ENCODE results near the gene GLP2R.
"Not testable (repeated sequence)": the region's sequence is repeated elsewhere in the genome, so short reads cannot be mapped to it uniquely, and the experiment has no call there.

Gene GLP2R, protein sequence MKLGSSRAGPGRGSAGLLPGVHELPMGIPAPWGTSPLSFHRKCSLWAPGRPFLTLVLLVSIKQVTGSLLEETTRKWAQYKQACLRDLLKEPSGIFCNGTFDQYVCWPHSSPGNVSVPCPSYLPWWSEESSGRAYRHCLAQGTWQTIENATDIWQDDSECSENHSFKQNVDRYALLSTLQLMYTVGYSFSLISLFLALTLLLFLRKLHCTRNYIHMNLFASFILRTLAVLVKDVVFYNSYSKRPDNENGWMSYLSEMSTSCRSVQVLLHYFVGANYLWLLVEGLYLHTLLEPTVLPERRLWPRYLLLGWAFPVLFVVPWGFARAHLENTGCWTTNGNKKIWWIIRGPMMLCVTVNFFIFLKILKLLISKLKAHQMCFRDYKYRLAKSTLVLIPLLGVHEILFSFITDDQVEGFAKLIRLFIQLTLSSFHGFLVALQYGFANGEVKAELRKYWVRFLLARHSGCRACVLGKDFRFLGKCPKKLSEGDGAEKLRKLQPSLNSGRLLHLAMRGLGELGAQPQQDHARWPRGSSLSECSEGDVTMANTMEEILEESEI

DNA sequence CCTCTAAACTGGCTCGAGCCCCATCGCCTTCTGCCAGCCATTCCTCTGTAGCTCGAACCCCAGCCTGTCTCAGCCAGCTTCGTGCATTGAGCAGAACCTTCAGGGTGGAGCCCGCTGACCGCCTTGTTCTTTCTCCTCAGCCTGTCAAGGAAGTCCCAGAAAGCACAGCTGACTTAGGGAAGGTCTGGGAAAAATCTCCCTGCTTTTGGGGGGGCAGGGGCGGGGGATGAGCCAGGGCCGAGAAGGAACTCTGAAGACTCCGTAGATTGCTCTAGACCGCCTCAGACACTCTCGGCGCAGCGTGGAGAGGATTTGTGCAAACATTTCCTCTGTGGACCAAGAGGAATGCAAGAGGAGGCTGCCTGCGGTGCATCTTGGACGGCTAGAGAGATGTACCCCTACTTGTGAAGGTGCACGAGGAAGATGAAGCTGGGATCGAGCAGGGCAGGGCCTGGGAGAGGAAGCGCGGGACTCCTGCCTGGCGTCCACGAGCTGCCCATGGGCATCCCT, at the start of gene GLP2R:
TSS of gene GLP2R (plus strand) at position 284 of the 510 bp plus-strand sequence. CDS start at position 424, 140 bp downstream.
- no peak for DNase-seq (ENCODE audit: low read depth)

DNA sequence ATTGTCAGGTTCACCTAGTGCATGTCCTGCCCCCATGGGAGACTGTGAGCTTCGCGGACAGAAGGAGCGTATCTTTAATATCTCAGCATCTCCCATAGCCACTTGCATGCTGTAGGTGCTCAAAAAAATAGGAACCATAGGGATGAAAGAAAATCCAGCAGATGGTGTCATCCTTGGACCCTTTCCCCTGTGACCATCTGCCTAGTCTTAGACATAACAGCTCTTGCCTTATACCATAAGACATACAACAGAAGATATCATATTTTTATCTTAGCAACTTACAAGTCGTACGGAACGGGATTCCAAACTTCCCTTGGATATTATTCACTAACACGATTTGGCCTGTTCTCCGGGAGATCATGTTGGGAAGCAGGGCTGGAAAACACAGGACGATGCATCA, 48.8 kb upstream of the GLP2R start:
- DNase-seq (ENCODE audit: low read depth) = no peak

DNA sequence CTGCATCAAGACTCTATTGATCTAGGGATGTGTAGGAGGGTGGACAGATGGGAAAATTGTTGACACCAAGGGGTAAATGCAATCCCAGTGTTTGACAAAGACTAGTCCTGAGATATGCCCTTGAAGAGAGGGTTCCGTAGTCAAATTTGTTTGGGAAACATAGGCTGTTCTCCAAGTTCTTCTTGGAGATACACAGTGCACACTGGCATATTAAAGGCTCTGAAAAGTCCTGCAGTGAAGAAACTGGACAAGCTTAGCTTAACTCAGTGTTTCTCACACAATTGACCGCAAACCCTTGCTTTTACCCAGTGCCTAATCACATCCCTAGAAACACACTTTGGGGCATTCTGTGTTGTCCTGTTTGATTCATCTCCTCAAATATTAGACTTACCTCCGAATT, 45.2 kb upstream of the GLP2R start:
- no peak for DNase-seq (ENCODE audit: low read depth)

DNA sequence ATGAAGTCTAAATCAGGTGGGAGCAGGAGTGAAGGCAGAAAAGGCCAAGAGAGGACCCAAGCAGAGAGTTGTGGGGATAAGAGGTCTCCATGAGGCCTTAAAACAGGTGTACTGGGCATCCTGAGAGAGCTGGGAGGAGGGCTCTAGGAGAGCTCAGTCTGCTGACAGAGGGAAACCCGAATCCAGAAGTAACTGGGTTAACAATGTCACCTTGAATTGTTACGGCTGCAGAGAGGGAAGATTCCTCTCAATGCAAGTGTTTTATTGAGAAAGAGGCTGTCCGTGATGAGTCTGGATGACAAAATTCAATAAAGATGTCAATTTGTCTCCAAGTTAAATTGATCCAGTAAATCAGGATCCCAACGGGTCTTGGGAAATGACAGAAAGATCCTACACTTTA, 42.7 kb upstream of the GLP2R start:
- no peak for DNase-seq (ENCODE audit: low read depth)

DNA sequence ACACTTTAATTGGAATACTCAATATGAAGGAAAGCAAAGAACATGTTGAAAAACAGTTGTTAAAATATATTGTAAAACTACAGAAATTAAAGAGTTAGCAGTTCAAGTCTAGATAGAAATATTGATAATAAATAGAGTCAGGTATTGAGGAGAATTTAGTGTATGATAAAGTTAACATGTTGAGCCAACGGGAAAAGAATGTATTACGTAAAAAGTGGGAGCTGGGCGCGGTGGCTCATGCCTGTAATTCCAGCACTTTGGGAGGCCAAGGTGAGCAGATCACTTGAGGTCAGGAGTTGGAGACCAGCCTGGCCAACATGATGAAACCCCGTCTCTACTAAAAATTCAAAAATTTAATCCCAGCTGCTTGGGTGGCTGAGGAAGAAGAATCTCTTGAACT, 42.3 kb upstream of the GLP2R start:
- DNase-seq (ENCODE audit: low read depth) = not testable (repeated sequence)

DNA sequence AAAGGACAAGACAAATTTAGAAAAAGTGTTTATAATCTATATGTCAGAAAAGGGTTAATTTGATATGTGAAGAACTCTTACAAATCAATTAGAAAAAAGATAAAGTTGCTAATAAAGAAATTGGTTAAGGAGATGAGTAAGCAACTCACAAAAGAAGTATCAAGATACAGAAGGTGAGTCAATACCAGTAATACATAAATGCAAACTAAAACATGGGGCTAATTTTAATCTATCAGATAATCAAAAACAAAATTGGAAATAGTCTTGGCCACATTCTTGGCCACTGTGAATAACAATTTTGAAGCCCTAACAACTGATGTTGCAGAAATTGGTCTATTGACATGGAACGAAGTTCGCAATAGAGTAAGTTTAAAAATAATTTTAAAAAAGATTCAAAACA, 41.2 kb upstream of the GLP2R start:
- no peak for DNase-seq (ENCODE audit: low read depth)

DNA sequence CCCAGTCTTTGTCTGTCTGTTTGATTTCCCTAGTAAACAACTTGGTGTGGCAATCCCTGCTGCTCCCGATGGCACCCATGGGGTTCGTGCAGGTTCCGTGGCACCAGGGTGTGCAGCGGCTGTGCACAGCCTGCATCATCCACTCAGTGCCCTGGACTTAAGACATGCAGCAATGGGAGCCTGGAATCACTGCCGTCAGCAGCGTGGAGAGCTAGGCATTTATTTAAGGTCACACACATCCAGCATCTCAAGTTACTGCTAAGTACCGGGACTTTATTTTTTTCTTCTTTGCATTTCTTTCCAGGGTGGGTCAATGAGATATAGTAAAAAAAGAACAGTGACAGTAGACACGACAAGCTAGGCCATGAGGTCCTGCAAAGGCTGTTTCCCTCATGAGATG, 37.1 kb upstream of the GLP2R start:
- DNase-seq (ENCODE audit: low read depth) = no peak

DNA sequence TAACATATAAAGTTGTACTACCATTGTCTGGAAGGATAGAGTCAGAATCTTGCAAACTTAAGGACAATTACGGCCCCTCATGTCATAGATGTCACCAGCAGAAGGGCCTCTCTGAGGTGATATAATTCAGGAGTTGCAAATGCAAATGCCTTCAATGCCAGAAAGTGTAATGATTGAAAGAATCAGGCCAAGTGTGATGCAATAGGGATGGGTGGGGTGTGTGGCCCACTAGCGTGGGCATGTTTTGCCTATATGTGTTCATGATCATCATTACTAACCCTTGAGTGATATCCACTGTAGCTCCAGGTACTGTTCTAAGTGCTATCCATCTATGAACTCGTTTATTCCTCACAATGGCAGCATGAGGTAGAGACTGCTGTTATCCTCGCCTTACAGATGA, 35.4 kb upstream of the GLP2R start:
- no peak for DNase-seq (ENCODE audit: low read depth)

DNA sequence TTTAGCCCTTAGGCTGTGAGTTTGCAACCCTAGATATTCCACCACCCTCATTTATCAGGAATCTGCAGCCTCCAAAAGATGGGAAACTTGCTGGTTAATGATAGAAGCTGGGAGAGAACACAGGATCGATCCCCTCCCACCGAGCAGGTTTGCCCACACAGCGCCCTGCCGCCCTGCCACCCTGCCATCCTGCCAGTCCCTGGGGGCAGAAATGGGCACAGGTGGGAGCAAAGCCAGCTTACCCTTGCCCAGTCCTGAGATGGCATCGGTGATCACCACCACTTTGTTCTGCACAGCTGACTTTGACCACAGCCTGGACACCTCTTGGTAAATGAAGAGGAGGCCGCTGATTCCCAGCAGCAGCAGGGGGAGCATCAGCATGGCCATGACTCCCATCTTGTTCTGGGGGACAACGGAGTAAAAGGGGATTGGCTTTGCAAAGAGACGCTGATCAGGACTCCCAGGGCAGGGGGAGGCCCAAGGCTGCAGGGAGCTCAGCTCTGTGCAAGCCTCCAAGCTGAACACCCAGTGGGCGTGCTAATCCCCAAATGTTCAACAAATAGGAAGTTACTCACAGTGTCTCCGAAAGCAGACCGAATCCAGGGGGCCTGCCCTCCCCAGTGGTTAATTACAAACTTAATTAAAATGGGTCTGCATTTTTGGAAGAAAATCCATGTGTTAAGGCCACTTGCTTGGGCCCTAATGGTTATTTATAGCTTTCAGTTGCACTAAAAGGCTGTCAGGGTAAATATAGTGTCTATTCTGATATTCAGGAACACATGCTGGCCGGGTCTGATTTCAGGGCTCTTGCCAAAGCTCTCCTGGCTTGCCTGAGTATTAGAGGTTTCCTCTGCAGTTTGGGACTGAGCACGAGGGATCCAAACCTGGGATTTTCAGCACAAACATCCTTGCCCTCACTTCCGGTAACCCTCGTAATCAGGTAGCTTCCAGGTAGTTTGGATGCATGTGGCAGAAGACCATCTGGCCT, 34.5 kb upstream of the GLP2R start, which contains the start of gene DHRS7C:
TSS of gene DHRS7C (minus strand) at position 704 of the 988 bp plus-strand sequence. CDS start at position 396, 308 bp downstream.
- DNase-seq (ENCODE audit: low read depth) = no peak

DNA sequence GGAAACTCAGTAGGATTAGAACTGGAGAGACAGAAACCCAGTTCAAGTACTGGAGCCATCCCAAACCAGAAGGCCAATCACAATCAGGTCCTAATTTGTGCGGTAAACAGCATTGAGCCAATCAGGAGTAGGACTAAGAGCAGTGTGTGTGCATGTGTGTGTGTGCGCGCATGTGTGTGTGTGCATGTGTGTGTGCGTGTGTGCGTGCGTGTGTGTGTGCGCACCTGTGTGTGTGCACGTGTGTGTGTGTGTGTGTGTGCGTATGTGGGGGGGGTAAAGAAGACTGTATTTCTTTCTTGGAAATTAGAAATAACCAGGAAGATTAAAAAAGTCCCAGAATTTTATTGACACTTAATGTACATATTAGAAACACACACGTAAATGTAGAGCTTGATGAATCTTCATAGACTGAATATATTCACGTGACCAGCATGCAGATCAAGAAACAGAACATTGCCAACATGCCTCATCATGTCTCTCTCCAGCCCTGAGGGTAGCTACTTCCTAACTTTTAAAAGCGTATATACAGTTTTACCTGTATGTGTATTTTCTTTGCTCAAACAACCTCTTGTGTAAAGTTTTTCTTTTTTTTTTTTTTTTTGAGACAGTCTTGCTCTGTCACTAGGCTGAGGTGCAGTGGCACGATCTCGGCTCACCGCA, 33.4 kb upstream of the GLP2R start:
- DNase-seq (ENCODE audit: low read depth) = no peak

DNA sequence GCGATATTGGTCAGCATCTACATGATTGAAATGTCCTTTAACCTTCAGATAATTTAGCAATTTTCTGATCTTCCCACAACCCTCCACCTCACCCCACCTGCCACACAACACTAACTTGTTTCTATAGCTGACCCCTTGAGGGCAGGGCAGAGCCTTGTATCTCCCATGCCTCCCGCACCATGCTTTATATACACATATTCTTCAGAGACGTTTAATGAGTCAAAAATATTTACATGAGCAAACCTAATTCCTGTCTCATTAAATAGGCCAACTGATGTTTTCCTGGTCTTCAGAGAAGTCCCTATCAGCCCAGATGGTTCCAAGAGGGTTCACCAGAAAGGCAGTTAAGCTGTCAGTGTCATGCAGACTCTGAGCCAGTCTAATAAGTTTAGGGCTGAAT, 27.7 kb upstream of the GLP2R start:
- no peak for DNase-seq (ENCODE audit: low read depth)

DNA sequence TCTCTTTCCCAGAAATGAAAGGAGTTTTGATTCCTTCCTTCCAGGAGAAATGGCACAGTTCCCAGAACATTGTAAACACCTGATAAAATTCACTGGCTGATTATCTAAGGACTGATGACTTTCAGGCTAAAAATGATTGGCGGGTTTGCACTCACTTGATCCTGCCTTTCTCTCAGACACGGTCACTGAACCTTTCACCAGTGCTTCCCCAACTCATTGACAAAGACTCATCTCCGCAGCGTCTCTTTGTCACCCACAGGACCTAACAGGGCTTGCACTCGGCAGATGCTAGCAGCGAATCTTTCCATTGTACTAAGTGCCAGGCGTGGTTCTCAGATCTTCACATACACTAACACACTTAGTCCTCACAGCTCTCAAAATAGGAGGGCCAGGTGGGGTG, 27.0 kb upstream of the GLP2R start:
- no peak for DNase-seq (ENCODE audit: low read depth)

DNA sequence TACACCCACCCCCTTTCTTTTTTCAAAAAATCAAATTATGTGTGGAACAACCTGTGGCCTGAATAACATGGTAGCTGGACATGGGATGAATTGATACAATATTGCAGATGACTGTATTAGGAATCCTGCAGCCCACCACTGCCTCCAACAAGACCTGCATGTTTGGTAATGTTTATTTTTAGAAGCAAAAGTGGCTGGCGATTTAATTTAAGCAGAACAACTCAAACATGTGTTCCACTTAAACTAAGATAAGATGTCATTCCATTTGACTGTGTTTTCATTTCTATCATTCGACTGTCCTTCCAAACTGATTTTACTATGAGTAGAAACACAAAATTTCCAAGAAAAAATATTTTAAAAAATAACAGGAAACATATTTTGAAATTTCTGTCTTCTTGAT, 24.2 kb upstream of the GLP2R start:
- no peak for DNase-seq (ENCODE audit: low read depth)

DNA sequence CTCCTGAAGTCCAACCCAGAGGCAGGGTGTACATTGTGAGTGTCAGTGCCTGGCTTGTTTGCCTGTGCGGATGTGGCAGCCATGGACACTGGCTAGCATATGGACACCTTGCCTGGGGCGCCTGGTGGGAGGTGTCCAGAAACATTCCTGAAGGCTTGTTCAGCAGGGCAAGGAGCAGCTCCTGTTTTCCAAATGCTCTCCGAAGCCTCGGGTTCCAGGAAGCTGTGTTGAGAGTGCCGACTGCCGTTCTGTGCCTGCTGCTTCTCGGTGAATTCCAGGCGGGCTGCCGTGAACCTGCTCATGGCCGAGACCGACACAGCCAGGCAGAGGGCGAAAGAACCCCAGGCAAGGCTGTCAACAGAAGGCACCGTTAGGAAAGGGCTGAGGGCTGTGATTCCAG, 23.4 kb upstream of the GLP2R start:
- DNase-seq (ENCODE audit: low read depth) = no peak

DNA sequence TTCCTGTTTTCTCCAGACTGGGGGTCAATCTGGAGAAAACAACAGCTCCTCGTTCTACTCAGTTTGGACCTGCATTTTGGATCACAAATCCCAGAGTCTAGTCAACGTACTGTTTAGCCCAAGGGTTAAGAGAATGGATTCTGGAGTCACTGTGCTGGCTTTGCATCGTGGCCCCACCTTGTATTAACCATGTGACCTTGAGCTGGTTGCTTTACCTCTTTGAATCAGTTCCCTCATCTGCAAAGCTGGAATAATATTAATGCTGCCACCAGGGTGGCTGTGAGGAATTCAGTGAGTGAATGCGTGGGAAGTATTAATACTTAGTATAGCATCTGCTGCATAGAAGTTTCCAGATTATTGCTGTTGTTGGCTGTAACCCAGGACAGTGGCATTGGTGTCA, 23.0 kb upstream of the GLP2R start:
- DNase-seq (ENCODE audit: low read depth) = no peak

DNA sequence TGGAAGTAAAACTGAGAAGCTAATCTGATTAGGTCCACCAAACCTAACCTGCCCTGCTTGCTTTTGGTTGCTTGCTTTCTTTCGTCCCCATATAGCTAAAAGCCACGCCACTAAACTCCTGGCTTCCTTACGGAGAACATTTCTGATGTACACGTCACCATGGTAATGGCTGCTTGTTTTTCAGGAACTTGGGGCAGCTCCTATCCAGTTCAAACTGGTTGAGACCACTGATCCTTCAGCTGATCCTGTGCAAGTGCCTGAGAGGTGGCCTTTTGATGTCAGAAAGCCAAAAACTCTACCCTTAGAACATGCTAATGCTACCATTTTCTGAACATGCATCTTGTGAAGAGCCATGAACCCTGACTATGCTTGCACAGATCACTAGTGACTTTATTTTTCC, 20.0 kb upstream of the GLP2R start:
- no peak for DNase-seq (ENCODE audit: low read depth)

DNA sequence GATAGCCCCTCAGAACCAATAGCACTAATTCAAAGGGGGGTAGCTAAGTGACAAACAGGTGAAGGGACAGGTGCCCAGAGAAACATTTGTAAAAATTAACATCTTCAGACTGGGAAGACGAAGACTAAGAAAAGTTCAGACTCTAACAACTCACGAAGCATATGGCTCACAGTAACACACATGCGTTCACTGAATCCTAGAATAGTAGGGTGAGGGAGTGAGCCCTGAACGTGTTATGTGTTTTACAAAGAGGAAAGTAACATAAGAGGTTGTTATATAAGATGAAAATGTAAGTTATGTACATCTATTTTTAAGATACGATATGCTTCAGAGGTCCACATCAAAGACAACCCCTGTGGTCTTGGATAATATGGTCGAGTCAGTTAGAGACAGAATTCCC, 19.0 kb upstream of the GLP2R start:
- no peak for DNase-seq (ENCODE audit: low read depth)

DNA sequence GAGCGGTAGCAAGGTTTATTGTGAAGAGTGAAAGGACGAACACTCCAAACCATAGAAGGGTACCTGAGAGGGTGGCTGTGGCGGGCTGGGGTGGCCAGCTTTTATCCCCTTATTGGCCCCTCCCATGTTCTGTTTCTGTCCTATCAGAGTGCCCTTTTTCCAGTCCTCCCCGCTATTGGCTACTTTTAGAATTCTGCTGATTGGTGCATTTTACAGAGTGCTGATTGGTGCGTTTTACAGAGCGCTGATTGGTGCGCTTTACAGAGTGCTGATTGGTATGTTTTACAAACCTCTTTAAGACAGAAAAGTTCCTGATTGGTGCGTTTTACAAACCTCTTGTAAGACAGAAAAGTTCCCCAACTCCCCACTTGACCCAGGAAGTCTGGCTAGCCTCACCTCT, 16.3 kb upstream of the GLP2R start:
- no peak for DNase-seq (ENCODE audit: low read depth)

DNA sequence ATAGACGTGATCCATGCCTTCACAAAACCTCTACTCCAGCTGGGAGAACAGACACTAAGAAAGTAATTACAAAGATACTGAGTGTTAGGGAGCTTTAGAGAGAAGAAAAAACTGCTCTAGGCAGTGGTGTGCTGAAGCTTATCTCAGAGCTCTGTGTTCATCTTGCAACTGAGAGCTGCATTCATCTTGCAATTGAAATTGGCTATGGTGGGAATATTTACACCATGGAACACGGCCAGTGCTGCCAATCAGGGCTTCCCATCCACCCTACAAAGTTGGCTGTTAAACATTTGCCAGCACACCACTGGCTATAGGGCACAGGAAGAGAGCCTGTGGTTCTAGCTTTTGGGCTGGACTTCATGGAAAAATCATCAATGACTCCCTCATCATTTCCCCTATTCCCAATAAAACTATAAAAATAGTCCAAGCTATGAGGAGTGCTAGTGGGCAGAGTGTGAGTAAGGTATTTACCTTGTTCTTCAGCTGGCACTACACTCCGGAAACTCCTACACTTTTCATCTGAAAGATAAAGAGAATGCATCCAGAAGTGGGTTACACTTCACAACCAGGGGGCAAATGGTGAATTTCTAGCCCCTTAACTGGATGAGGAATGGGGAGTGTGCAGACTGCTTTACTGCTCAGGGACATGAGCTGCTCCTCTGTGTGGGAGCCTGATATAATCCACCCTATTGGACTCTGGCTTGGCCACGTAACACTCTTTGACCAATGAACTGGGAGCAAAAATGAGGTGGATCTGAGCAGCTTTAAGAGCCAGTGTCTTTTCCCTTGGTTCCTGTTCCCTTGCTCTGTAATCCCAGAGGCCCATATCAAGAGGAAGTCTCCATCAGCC, 15.4 kb upstream of the GLP2R start:
- no peak for DNase-seq (ENCODE audit: low read depth)

DNA sequence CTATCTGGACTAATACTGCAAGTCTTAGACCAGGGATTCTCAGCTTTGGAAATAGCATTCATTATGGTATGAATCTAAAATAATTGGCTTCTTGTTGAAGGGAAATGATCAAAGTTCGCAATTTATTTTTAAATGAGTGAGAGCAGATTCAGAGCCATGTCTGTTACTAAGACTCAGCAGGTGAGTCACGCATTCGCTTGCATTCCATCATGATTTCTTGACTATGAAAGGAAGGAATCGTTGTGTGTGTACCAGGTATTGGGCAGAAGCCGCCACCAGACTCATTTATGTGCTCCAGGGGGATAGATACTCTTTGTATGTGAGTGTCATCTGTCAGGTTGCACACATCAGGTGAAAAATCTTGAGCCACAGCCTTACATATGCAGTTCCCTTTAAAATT, 14.6 kb upstream of the GLP2R start:
- DNase-seq (ENCODE audit: low read depth) = no peak

DNA sequence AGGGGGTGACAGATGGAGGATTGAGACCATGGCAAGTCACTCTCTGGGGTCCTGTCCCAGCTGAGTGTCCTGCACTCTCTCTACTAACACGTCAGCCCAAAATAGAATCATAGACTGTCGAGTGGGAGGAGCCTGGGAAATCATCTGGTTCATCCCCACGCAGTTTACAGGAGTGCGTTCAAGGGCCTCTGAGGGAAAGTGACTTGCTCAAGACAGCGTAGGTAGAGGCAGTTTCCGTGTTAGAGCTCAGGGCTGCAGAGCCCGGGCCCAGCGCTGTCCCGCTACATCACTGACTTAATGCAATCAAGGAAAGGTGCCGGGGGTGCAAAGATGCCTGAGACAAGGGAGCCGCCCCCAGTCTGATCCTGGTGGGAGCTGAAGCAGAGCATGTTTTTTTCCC, 14.2 kb upstream of the GLP2R start:
- no peak for DNase-seq (ENCODE audit: low read depth)

Data from activated T-cell treated with anti-CD3 and anti-CD28 coated beads for 24 hours (primary cell).